GM13976 (cell line): ENCODE data around the gene SORCS3.

ENCODE experiments used
- DNase-seq: peaks from one replicate; pipeline ENCODE4 v3.0.0; 2012; ENCODE audit warnings: low spot score
- CTCF ChIP-seq: IDR thresholded peaks from 2 replicates; pipeline ENCODE4 v1.5.1; 2012; ENCODE audit warnings: borderline replicate concordance, mild to moderate bottlenecking; ENCODE audit not compliant: insufficient read depth; ENCODE audit errors: extremely low read depth, missing control alignments, control extremely low read depth
- in situ Hi-C: fragments of 300-500 bp; cut with MboI; formaldehyde crosslinking; loops from one replicate; pipeline ENCODE4 v1.12.0; 2022; ENCODE audit warnings: low sequenced_read_pairs, mixed read lengths, inconsistent platforms; ENCODE audit not compliant: unreplicated experiment

The SORCS3 gene

GRCh38 chr10:105070249-105070648 is 429.2 kb downstream of the SORCS3 start:
- no peak for TF ChIP-seq CTCF
- DNase-seq = no peak
- in situ Hi-C loops = no loop called here

- in situ Hi-C loops = no loop called here
- TF ChIP-seq CTCF = no peak
- DNase-seq = no peak
Measured at GRCh38 chr10:105070952-105071351, 429.9 kb downstream of the SORCS3 start.

- in situ Hi-C loops = no loop called here
- no peak for TF ChIP-seq CTCF
- no peak for DNase-seq
Measured at GRCh38 chr10:105071980-105072379, 430.9 kb downstream of the SORCS3 start.

- in situ Hi-C loops = no loop called here
- DNase-seq = no peak
- no peak for TF ChIP-seq CTCF
Measured at GRCh38 chr10:105073999-105074398, 432.9 kb downstream of the SORCS3 start.

- no peak for TF ChIP-seq CTCF
- no peak for DNase-seq
- in situ Hi-C loops = no loop called here
Measured at GRCh38 chr10:105075031-105075430, 433.9 kb downstream of the SORCS3 start.

- in situ Hi-C loops = no loop called here
- no peak for DNase-seq
- no peak for TF ChIP-seq CTCF
Measured at GRCh38 chr10:105085980-105086379, 444.9 kb downstream of the SORCS3 start.

- DNase-seq = no peak
- in situ Hi-C loops = no loop called here
- TF ChIP-seq CTCF = no peak
Measured at GRCh38 chr10:105094048-105094447, 453.0 kb downstream of the SORCS3 start.
